ENCODE measurements around the gene NR1D1. TPM values are rescaled to one million over a fixed set of nuclear protein-coding genes. Genes with fewer than 3 reads are reported as not detected.

NR1D1 gene
- total and polyA plus RNA-seq, 2 of the 13 experiments (the other 11 are each of a cell fraction or from before 2014, with no cell fraction given): 2.1 to 2.7 TPM

GRCh38 chr17:40067710-40068109 is 32.7 kb downstream of the NR1D1 start (continued):
- TF ChIP-seq TFDP2 (CRISPR knock-in tag; IDR thresholded peaks at IDR 0.05) (no peak), ZNF121 (CRISPR knock-in tag; IDR thresholded peaks at IDR 0.05) (0 out of 2 replicates have a peak, but pooled peaks have one; percentile 12), ZNF770 (CRISPR knock-in tag; IDR thresholded peaks at IDR 0.05) (peak; percentile 85), RBAK (CRISPR knock-in tag; IDR thresholded peaks at IDR 0.05) (no peak), ZNF530 (CRISPR knock-in tag; IDR thresholded peaks at IDR 0.05; ENCODE audit: low read depth) (no peak), ZNF543 (CRISPR knock-in tag; IDR thresholded peaks at IDR 0.05) (no peak), ZMAT5 (CRISPR knock-in tag; IDR thresholded peaks at IDR 0.05; ENCODE audit: borderline replicate concordance, low read depth) (no peak), ZNF878 (CRISPR knock-in tag; IDR thresholded peaks at IDR 0.05) (no peak), SOX6 (IDR thresholded peaks at IDR 0.05) (no peak), SOX6 (CRISPR knock-in tag; IDR thresholded peaks at IDR 0.05) (no peak), ZNF724P (CRISPR knock-in tag; IDR thresholded peaks at IDR 0.05; ENCODE audit: borderline replicate concordance) (no peak), NRL (CRISPR knock-in tag; IDR thresholded peaks at IDR 0.05; ENCODE audit: borderline replicate concordance) (no peak)
